Measurements from ENCODE around the gene IQCC. TPM values are rescaled to one million over a fixed set of nuclear protein-coding genes. Genes with fewer than 3 reads are reported as not detected.

Gene IQCC
- total RNA-seq, 1 donor from 2014 or later = 2.5 TPM

DNA sequence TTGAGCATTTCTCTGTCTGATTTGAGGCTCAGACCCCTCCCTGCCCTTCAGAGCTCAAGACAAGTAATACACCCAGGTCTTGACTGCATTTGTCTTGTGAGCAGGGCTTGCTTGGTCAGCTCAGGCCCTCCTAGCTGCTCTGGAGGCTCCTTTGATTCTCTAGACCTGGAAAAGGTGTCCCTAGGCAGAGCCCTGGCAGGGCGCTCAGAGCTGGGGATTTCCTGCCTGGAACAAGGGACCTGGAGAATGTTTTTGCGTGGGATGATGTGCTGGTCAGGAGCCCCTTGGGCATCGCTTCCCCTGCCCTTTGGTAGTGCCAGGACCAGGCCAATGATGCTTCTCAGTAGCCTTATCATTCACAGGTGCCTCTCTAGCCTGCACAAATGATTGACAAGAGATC lies 9.9 kb upstream of the IQCC start:
- intact Hi-C loops (cut with micrococcal nuclease) = no loop called here

DNA sequence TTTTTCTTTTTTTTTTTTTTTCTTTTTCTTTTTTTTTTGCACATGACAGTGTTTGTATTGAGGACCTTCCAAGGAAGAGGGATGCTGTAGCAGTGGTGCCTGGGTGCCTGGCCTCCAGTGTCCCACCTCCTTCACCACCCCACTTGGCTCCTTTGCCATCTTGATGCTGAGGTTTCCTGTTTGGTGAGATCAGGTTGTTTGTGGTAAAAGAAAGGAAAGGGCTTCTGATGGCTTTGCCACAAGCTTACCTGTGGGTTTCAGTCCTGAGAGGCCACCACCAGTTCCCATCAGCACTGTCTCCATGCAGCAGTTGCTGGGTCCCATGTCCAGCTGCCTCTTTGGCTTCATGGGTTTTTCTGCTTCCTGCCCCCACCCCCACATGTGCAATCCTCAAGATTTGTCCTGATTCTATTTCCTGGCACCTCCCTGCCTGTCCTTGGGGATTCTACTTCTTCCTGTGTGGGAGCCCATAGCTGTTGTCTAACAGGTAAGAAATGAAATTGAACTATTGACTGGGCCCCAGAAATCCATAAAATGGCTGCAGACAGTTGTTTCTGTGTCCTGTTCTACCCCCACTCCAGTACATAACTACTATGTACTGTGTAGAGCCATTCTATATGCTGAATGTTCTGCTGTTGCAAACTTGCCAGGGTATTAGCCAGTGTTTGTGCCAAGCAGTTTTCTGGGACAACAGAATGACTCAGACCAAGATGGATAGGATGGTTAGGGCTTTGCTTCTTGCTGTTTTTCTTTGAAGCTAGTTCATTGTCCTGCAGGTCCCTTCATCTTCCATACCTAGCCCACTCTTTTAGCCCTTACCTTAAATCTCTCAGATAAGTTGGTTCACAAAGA lies 9.3 kb upstream of the IQCC start:
- intact Hi-C loops (cut with micrococcal nuclease) = no loop called here

DNA sequence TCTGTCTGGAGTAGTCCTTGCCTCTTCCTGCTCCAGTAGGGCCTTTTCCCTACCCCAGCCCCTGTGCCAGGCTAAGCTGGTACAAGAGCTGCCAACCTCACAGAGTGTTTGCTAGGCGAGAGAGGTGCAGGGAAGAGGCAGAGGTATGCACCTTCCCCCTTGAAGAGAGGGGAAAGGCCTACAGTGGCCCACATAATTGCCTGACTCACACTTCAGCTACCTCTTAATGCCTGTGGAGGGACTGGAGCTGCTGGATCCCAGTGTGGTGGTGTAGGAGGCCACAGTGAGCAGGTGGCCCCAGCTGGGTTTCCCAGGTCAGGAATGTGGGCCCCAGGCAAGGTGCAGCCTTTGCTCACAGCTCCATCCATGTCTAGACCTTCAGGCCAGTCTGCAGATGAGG lies 8.4 kb upstream of the IQCC start:
- intact Hi-C loops (cut with micrococcal nuclease) = no loop called here

DNA sequence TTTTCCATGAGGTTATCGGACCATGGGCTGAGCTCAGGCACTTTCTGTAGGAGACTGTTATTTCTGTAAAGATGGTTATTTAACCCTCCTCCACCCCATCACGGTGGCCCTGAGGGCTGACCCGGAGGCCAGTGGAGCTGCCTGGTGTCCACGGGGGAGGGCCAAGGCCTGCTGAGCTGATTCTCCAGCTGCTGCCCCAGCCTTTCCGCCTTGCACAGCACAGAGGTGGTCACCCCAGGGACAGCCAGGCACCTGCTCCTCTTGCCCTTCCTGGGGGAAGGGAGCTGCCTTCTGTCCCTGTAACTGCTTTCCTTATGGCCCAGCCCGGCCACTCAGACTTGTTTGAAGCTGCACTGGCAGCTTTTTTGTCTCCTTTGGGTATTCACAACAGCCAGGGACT lies 7.6 kb upstream of the IQCC start:
- intact Hi-C loops (cut with micrococcal nuclease) = no loop called here

DNA sequence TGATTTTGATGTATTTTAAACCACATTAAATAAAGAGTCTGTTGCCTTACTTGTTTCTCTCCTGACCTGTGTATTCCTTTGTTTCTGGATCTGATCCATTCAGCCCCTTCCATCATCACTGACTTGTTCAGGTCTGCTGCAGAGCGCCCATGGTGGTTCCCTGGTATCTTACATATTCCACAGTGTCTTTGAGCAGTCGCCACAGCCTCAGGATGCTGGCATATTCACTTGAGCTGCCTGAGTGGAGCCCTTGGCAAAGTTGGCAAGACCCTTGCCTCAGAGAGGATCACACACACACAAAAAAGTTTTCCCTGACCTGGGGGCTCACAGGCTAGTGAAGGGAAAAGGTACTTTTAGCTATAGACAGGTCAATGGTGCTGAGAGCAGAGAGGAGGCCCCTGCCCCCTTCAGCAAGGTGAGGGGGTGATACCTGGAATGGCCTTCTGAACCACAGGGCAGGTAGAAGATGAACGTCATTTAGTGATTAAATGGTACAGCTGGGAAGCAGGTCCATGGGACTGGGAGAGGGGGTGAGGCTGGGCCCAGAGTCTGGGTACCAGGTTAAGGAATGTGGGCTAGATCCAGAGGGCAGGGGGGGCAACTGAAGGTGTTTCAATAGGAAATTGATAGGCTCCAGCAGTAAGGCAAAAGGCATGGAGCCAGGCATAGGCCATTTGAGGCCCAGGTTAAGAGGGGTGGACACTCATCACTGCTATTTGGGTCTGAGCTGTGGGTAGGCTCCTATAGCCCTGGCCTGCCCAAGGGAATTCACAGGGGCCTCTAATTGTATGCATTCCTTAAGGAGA lies 7.0 kb upstream of the IQCC start:
- intact Hi-C loops (cut with micrococcal nuclease) = no loop called here

DNA sequence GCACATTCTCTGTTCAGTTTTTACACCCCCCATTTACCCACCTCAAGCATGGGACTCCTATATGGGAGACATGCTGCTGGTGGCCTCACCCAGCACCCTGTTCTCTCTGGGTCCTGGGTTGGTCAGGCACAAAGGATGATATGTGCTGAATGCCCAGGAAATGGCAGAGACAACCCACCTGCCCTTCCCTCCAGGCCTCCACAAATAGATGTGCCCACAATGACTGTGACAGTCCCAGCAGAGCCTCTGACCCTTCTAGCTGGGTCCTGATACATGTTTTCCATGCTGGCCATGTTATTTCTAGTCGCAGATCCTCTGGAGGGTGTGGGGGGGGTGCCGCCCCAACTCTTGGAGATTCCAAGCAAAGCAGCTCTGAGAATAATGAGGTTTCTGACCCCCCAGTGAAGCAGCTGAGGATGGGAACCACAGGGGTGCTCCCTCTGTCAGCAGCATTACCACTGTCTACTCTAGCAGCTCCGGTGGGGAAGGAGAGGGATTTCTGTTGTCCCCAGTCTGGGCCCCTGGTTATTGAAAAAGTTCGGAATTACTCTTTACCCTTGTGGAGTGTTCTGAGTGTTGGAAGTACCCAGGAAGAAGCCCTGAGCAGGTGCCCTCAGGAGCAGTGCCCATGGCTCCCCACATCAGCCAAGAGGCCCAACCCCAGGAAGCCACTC lies 6.3 kb upstream of the IQCC start:
- intact Hi-C loops (cut with micrococcal nuclease) = no loop called here

DNA sequence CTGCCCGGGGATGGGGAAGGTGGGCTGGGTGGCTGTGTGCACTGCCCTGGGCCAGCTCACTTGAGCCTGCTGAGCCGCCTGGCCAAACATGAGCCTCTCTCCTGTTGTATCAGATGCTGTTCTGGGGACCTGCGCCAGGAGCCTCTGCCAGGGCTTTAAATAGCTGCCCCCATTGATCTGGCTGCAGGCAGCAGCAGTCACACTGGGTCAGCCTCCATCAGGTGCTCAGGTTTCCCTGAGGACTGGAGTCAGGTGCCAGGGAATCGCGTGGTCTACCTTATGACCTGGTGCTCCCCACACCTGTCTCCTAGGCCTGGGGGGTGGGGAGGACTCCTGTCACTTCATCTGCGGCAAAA lies 5.8 kb upstream of the IQCC start:
- intact Hi-C loops (cut with micrococcal nuclease) = loop anchor here (1.0 to 5.0 kb wide), 8 partner anchors 19 to 451 kb away; partner anchors contain the start of genes BSDC1, EIF3I, LCK and PTP4A2

DNA sequence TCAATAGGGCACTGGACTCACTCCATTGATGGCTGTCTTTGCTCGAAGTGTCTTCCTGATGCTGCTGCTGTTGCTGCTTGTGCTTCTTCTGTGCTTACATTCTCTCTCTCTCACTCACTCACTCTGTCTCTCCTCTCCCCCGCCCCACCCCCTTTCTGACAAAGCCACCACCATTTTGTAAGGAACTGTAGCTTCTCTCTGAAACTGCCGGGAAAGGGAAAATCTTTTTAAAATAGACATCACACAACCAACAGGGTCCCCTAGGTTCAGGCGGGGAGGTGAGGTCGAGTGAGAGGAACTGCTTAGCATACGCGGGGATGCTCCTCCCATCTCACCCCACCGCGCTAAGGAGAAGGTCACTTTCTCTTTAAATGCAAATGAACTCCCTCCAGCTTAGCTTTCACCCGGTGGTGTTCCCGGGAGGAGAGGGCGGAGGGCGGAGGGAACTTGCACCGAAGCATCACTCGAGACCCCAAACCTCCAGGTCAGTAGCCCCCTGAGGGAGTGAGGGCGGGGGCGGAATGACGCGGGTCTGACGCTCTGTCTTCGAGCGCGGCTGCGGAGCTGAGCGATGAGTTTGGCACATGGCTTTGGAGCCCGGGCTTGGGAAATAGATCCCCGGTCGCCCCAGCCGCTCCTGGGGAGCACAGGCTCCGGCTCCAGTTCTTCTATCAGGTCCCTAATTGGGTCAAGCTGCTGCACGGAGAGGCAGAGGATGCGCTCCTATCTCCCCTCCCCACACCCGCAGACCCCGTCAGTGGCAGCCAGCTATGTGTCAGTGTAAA lies 5.1 kb upstream of the IQCC start, which contains the start of gene CCDC28B:
CCDC28B (plus strand) TSS at position 370 of the 785 bp plus-strand sequence. CDS start 1,341 bp downstream, outside the sequence.
- intact Hi-C loops (cut with micrococcal nuclease) = loop anchor here (1.0 to 5.0 kb wide), 9 partner anchors 20 to 450 kb away; partner anchors contain the start of genes BSDC1, EIF3I, LCK and PTP4A2

DNA sequence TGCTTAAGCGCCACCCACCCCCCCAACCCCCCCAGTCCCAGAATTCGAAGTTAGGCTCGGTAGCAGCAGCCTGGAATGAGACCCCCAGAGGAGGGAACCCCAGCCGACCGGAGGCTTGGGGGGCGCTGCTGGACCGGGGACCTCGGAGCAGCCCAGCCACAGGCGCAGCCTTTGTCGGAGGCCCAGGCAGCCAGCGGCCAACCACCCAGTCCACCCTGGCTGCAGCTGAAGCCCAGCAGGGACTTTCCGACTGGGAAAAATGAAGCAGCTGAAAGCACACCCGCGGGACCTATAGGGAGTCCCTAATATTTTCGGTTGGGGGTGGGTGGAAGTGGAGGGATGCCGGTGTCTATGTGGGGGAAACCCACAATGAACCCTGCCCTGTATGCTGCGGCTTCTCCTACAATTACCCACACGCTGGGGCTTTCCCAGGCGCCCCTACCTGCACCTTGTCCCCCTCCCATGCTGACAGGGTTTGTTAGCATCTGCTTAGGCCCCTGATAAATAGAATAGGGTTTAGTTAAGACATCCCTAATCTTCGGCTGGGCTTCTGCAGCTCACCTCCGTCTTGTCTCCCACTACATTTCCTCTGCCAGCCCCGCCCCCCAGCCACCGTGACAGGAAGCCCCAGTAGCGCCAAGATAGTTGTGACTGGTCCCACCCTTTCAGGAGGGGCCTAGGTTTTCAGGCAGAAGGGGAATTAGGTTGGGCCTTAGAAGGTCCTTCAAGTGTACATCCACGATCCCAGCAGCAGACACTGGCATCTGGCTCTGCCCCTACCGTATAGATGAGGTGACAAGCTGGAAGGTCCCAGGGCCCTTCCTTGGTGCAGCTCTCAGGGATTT lies 4.2 kb upstream of the IQCC start:
- intact Hi-C loops (cut with micrococcal nuclease) = loop anchor here (1.0 to 5.0 kb wide), 5 partner anchors 50 to 450 kb away; partner anchors contain the start of genes LCK, PTP4A2, RBBP4 and ZBTB8OS

DNA sequence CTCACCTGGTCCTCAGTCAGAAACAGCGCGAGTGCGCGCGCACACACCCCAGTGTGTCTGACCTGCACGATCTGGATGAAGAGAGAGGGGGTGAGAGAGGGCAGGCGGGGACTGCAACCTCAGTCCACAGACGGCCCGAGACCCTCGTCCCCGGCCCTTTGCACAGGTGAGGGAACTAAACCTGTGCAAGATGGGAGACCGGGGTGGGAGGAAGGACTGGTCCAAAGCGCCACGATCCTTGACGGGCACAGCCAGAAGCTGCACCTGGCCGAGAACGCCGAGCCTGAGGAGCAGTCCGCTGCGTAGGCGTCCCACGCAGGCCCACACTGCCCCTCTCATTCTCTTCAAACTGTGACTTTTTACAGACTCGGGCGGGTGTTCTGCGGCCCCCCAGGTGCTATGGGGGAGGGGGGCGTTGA lies 519 bp upstream of the IQCC start:
- intact Hi-C loops (cut with micrococcal nuclease) = loop anchor here (1.0 to 5.0 kb wide), 5 partner anchors 17 to 268 kb away; partner anchors contain the start of genes BSDC1, EIF3I, PTP4A2 and TMEM234

DNA sequence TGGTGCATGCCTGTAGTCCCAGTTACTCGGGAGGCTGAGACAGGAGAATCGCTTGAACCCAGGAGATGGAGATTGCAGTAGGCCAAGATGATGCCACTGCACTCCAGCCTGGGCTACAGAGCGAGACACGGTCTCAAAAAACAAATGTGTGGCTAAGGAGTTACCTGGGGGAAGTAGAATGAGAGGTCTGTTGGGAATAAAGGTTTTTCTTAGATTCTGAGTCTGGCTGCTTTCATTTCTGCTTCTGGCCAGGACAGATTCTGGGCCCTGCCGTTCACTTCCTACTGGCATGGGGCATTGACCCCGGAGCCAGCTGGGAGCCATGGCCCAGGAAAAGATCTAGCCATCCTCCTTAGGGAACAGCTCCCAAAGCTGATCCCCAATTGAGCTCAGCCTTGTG lies 3.0 kb downstream of the IQCC start:
- intact Hi-C loops (cut with micrococcal nuclease) = no loop called here

DNA sequence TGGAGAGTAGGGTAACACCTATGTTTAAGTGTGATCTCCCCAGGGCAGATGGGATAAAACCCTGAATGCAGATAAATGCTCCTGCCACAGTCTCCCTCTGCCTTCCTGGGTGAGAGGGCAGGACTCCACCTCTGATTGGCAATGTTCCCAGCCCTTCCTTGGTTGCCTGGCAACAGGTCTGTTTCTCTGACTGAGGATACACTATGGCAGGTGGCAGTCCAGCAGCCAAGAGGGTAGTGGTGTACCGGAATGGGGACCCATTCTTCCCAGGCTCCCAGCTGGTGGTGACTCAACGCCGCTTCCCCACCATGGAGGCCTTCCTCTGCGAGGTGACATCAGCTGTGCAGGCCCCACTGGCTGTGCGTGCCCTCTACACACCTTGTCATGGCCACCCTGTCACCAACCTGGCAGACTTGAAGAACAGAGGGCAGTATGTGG lies 3.4 kb downstream of the IQCC start, which contains the start of gene DCDC2B:
DCDC2B (plus strand) TSS at position 199 of the 438 bp plus-strand sequence; CDS start at position 204, 5 bp downstream.
- intact Hi-C loops (cut with micrococcal nuclease) = no loop called here

DNA sequence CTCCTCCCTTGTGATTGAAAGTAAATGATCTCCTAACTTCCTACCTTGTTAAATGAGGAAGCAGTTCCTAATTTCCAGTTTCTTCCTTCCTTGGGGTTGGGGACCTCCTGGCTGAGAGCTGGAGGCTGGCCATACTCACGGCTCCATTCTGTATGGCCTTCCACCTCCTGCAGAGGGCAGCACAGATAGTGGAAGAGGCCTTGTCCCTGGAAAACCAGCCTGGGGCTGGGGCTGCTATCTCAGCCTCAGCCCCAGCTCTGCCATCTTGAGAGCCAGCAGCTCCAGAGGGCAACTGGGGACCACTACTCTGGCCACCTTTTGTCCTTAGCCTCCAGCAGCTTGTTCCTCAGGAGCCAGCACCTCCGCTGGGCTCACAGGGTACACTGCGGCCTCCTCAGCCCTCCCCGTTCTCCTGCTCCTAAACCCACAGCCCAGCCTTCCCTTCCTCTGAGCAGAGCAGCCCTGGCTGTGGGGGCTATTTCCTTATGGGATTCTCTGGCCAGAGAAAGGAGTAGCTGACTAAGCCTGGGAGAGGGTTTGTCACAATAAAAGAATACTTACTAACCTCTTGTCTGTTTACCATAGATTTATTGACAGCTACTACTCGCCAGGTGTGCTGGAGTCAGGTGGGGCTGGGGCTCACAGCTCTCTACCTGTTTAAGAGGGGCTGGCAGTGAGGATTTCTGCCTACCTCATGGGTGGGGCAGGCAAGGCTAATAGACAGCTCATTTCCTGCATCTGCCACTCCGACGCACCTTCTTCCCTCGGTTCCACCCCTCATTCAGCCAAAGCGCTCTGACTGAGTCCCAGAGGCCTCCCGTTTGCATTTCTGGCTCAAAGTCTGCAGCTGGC lies 10.4 kb downstream of the IQCC start:
- intact Hi-C loops (cut with micrococcal nuclease) = loop anchor here (1.0 kb wide), 3 partner anchors 104 to 198 kb away; no protein-coding TSS in a partner anchor

DNA sequence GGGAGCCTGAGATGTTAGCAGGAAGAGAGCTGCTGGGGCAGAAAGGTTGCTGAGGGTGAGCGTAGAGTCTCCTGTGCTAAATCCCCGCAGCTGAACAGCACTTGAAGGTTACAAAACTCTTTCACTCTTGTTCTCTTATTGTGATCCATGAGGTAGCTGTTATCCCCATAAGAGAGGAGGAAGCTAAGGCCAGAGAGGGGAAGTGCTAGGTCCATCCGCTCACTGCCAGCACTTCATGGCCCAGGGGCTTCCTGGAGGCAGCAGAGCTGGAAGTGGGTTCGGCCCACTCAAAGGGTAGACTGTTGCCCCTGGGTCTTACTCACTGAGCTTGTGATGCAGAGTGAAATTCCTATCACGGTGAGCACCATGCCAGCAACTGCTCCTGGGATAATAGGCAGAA lies 11.1 kb downstream of the IQCC start:
- intact Hi-C loops (cut with micrococcal nuclease) = no loop called here

DNA sequence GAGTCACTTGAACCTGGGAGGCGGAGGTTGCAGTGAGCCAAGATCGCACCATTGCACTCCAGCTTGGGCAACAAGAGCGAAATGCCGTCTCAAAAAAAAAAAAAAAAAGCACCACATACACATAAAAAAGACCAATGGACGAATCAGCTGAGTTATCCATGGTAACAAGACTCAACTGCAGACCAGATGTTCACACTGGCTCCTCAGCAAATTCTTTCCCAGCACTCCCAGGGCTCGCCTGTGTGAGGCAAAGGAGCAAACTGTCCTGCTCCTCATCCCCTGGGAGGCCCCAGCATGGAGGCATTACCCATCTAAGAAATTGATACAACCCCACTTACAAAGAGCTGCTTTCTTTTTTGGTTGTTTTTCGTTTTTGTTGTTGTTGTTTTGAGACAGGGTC lies 13.6 kb downstream of the IQCC start:
- intact Hi-C loops (cut with micrococcal nuclease) = no loop called here

DNA sequence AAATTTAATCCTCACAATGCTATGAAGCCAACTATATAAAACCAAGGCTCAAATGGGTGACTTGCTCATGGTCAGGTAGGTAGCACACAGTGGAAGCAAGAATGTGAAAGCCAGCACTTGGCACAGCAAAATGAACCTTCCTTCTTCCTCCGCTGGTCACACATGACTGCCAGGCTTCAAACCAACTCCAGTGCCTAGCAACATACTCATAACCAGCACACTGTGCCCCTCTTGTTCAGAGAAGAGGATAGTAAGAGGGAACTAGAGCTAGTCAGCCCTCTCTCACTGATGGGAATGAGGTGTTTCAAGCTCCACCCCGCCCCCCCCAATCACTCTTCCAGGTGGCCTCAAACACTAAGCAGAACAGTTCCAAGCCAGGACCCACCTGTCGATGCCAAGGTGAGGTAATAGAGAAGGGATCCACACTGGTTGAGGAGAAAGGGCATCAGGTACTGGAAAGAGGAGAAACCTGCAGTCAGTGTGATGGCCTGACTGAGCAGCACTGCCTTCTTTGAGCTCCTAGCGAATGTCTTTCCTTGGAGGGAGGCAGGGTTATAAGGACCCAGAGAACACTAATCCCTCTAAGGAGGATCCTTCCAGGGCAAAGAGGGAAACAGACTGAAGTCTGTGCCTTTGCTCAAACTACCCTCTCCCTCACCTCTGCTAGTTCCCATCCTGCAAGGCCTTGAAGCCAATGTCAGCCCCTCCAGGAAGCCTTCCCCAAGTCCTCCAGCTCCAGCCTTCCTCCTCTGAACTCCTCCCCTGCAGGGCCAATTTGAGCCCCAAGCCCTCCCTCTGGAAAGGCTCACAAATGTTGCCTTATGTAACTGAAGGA lies 15.5 kb downstream of the IQCC start:
- intact Hi-C loops (cut with micrococcal nuclease) = no loop called here

DNA sequence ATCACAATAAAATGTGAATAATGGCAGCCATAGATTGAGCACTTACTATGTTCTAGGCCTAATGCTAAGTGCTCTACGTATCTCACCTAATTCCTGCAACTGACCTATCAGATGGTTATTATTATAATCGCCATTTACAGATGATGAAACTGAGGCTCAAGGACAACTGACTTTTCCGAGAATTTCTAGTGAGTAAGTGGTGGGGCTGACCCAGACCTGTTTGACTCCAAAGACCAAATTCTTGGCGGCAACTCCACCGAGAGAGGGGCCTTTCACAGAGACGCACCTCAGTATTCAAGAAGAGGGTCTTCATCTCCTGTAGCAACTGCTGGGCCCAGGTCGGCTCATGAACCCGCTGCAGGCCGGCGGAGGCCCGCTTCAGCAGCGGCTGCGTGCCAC lies 16.1 kb downstream of the IQCC start:
- intact Hi-C loops (cut with micrococcal nuclease) = no loop called here
